ENCODE measurements around the gene MEMO1.
A peak's percentile ranks its signal among the peaks of the same experiment; 100 is the strongest.
"Not testable (repeated sequence)": the region's sequence is repeated elsewhere in the genome, so short reads cannot be mapped to it uniquely, and the experiment has no call there.

Gene MEMO1

DNA sequence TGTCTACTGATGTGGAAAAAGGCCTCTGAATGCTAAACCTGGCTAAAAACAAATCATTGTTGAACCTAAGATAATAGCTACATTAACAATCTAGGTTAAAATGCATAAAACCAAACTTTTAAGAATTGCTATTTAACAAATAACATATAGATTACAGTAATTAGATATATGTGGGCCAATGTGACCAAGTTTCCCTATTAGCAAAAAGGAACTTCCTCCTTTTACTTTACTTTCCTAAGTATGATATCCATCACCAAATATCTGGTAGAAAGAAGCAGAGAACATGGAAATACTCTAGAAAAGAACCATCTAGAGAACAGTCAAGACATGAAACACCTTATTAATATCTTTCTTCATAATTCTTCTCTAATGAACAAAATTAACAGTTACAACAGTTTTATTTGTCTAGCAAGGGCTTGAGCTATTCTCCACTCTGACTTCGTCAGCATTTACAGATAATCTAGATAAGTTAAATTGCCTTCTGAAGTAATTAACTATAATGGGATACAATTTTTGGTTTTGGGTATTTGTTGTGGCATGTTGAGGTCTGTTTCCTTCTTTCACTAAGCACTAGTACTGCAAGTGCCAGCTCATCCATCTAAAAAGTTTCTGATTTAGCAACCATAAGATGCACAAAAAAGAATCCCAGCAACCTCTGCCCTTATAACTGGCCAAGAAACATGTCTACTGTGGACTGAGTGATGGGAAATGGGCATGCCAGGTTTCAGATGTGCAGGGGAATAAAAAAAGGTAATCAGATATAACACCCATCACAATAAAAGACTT, 53.3 kb downstream of the MEMO1 start:
- DNase-seq (ENCODE audit: low spot score): no peak

DNA sequence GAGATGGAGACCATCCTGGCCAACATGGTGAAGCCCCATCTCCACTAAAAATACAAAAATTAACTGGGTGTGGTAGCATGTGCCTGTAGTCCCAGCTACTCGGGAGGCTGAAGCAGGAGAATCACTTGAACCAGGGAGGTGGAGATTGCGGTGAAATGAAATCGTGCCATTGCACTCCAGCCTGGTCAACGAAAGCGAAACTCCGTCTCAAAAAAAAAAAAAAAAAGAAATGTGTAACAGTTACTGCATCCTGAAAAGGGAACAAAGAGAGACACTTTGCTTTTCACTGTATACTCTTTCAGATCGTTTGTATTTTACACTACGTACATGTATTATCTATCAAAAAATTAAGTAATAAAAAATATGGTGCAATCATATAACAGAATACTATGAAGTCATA, 53.9 kb downstream of the MEMO1 start:
- not testable (repeated sequence) for DNase-seq (ENCODE audit: low spot score)

GRCh38 chr2:31956312-31956711, 54.5 kb downstream of the MEMO1 start:
- DNase-seq (ENCODE audit: low spot score): no peak

DNA sequence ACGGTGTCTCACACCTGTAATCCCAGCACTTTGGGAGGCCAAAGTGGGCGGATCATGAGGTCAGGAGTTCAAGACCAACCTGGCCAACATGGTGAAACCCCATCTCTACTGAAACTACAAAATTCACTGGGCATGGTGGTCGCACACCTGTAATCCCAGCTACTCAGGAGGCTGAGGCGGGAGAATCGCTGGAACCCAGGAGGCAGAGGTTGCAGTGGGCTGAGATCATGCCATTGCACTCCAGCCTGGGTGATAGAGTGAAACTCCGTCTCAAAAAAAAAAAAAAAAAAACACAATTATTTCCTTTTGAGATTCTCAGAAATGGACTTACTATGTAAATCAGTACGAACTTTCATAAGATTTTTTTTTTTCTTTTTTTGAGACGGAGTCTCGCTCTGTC, 57.7 kb downstream of the MEMO1 start:
- not testable (repeated sequence) for DNase-seq (ENCODE audit: low spot score)

GRCh38 chr2:31950946-31951562, 59.8 kb downstream of the MEMO1 start:
- DNase-seq (ENCODE audit: low spot score): no peak

DNA sequence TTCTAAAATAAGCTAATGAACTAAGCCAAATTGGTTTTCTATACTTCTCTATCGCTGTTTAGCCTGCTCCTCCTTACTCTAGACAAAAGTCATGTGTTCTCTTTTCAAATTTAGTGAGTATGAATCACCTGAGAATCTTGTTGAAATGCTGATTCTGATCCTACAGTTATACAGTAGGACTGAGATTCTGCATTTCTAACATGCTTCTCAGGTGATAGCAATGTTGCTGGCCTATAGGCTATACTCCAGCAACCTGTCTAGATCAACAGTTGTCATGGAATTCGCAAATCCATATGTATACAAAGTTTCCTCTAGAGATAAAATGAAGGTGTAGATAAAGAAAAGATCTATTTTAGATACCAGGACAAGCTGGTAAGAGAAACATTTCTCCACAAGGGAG, 62.9 kb downstream of the MEMO1 start:
- no peak for DNase-seq (ENCODE audit: low spot score)

- DNase-seq (ENCODE audit: low spot score): no peak
These were observed 64.0 kb downstream of the MEMO1 start for GRCh38 chr2:31946838-31947237.

DNA sequence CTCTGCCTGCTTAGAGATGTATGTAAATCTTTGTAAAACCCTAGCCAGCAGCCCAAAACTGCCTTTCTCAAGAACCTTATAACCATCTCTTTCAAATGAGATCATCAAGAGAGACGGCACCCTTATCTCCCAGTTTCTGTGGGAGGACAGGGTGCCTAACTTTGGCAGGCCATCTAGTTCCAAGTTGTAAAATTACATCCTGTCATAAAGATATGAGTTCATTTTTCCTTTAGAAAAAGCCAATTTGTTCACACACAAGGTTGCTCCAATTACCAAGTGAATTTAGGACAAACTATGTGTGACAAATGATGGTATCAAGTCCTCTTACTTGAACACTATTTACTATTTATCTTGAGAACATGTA, 65.3 kb downstream of the MEMO1 start:
- peak; percentile 9 for DNase-seq (ENCODE audit: low spot score)

DNA sequence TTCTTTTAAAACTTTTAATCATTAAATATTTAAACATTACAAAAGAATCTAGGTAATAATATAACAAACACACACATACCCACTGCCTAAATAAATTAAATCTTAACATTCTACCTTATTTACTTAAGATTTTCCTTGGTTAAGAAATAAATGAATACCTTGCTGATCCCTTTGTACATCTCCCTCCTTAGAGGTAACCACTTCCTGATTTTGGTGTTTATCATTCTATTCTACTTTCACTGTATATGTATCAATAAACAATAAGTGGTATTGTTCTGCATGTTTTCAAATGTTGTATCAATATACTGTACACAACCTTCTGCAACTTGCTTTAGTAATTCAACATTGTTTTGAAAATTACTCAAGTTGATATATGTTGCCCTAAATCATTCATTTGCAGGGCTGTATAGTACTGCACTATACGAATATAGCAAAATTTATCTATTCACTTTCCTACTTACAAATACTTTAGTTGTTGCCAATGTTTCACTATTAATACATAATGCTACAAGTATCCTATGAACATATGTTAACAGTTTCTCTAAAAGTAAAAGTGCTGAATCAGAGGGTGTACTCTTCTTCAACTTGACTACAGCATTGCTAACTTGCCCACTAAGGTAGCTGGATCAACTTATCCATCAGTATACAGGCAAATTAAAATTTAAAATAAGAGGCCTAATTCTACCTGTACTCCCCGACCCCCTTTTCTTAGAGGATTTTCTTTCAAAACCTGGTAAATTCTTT, 65.8 kb downstream of the MEMO1 start:
- no peak for DNase-seq (ENCODE audit: low spot score)

GRCh38 chr2:31943636-31944225, 67.1 kb downstream of the MEMO1 start:
- no peak for DNase-seq (ENCODE audit: low spot score)

GRCh38 chr2:31940920-31941319, 69.9 kb downstream of the MEMO1 start:
- no peak for DNase-seq (ENCODE audit: low spot score)

GRCh38 chr2:31937741-31938140, 73.1 kb downstream of the MEMO1 start:
- DNase-seq (ENCODE audit: low spot score): no peak

DNA sequence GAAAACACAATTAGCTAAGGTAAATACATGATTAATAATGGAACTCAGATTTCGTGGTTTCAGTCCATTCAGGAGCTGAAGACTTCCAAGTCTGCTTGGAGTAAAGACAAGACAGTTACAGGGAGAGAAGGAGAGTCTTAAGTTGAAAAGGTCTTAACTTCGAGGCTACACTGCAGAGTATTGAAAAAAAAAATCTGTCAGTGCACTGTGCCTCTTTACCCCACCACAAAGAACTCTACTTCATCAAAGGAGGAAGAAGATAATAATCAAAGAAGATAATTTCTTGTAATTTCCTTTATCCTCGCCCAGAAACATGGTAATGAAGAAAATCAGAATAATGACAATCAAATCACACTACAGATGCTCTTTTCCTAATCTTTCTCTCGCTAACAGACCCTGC, 75.4 kb downstream of the MEMO1 start:
- DNase-seq (ENCODE audit: low spot score): no peak

GRCh38 chr2:31933066-31933465, 77.7 kb downstream of the MEMO1 start:
- DNase-seq (ENCODE audit: low spot score): no peak

DNA sequence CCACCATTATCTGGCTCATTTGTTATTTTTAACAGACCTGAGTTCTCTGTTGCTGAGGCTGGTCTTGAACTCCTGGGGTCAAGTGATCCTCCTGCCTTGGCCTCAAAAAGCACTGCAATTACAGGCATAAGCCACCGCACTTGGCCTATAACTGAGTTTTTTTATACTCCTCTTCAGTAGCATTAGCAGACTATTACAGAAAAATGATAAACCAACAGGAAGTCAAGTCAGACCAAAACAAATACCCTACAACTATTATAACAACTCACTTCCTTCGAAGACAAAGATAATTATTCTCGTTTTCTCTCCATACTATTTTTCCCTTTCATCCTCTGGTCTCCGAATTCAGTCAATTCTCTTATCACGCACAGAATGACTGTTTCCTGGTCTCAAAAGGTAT, 78.2 kb downstream of the MEMO1 start:
- no peak for DNase-seq (ENCODE audit: low spot score)

DNA sequence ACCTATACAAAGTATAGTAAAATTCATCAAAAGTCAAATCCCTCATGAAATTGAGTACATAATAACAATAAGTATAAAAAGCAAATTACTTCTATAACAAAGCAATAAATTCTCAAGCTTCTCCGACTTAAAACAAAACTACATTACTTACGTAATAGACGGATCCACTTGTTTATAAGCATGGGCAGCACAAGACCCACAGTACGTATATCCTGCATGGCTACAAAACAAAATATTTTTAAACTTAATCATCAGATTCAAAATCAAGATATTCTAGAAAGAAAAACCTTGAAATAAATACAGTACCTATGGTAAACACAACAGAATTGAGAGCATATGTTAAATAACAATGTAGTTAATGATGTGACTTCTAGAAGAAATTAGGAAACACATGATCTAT, 78.9 kb downstream of the MEMO1 start:
- no peak for DNase-seq (ENCODE audit: low spot score)

DNA sequence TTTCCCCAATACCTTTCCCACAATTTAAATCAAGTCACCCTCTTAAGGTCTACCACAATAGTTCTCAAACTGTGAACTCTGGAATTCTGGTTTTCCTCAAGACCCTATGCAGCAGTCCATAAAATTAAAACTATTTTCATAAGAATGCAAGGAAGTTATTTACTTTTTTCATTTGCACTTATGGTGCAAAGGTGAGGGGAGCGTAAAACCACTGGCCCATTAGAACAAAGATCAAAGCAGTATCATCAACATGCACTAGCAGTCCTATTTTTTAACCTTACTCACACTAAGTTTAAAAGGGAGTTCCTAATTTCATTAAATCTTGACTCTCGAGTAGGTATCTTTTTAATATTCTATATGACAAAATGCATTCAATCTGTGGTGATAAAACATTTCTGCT, 85.3 kb downstream of the MEMO1 start:
- no peak for DNase-seq (ENCODE audit: low spot score)

DNA sequence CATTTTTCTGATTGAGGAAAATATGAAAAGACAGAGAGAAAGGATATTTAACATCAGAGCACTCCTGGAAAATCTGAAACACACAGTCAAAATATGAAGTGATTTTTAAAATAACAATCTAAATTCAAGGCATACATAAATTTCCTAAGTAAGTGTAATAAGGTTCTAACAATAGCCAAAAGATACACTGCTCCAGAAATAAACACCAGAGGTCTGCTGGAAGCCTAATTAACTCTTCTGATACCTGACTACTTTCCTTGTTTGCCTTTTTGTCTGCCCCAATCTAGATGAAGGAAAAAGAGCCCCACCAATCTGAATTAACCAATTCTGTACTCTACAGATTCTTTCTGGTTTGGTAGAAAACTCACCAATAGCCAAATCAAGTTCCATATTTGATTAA, 87.1 kb downstream of the MEMO1 start:
- no peak for DNase-seq (ENCODE audit: low spot score)

DNA sequence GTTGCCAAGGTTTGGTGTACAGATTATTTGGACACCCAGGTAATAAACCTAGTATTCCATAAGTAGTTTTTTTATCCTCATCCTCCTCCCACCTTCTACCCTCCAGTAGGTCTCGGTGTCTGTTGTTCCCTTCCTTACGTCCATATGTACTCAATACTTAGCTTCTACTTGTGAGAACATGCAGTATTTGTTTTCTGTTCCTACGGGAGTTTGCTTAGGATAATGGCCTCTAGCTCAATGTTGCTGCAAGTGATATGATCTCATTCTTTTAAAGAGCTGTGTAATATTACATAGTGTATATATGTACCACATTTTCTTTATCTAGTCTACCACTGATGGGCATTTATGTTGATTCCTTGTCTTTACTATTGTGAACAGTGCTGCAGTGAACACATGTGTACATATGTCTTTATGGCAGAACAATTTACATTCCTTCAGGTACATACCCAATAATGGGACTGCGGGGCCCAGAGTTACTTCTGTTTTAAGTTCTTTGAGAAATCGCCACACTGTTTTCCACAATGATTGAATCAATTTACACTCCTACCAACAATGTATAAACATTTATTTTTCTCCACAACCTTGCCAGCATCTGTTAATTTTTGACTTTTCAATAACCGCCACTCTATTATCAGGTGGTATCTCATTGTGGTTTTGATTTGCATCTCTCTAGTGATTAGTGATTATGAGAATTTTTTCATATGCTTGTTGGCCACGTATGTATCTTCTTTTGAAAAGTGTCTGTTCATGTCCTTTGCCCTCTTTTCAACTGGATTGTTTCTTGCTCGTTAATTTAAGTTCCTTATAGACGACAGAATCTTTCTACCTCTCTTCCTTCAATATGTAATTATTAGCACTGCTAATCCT, 88.0 kb downstream of the MEMO1 start:
- DNase-seq (ENCODE audit: low spot score): no peak

DNA sequence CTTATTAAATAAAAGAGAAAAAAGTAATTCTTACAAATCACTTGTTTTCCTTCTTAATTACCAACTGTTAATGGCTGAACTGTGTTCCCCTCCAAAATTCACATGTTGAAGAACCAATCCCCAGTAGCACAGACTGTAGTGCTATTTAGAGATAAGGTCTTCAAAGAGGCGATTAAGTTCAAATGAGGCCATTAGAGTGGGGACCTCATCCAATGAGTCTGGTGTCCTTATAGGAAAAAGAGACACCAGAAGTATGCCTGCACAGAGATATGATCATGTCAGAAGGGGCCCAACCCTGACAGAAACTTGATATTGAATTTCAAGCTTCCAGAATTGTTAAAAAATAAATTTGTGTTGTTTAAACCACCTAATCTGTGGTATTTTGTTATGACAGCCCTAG, 89.8 kb downstream of the MEMO1 start:
- DNase-seq (ENCODE audit: low spot score): no peak

DNA sequence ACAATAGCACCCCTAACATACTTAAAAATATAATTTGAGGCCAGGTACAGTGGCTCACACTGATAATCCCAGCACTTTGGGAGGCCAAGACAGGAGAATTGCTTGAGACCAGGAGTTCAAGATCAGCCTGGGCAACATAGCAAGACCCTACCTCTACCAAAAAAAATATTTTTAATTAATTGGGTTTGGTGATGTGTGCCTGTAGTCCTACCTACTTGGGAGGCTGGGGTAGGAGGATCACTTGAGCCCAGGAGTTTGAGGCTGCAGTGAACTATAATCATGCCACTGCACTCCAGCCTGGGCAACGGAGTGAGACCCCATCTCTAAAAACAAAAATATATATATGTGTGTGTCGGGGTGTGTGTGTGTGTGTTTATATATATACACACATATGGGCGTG, 91.3 kb downstream of the MEMO1 start:
- no peak for DNase-seq (ENCODE audit: low spot score)

DNA sequence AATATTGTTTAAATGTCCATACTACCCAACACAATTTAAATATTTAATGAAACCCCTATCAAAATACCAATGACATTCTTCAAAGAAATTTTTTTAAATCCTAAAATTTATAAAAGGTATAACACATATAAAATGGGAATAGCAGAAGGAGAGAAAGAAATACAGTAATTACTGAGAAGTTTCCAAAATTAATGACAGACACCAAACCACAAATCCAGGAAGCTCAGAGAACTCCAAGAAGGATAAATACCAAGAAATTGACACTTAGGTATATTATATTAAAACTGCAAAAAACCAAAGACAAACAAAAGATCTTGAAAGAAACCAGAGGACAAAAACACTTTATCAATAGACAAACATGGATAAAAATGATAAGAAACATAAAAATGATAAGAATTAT, 101.1 kb downstream of the MEMO1 start:
- DNase-seq (ENCODE audit: low spot score): no peak

All from hematopoietic multipotent progenitor cell treated with erythropoietin and hydrocortisone succinate and interleukin-3 and kit ligand, for 15 days (in vitro differentiated cells).